NCI-H526 (cell line): ENCODE results near the gene CUX1.

Source experiments
- DNase-seq, 2 experiments: peaks; one replicate each; lab custom pipeline; 2025; lab: John Stamatoyannopoulos, UW

CUX1 gene

GRCh38 chr7:101896316-101896715, 78.9 kb downstream of the CUX1 start:
- DNase-seq = no peak

DNA sequence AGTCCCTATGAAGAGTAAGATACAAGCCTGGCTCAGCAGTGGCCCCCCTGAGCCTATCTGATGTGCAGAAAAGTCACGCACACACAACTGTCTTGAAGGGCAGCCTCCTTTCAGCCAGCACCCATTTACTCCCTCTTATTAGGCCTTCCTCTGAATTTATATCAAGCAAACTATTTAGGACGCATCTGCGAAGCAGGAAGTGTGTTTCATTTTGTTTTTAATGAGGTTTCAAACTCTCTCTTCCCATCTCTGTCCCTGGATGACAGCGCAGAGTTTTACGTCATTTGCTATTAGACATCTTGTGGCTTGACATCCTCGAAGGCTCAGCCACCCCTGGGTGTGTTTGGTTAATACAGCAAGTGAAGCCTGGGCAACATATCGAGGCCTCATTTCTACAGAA, 79.5 kb downstream of the CUX1 start:
- DNase-seq = no peak

DNA sequence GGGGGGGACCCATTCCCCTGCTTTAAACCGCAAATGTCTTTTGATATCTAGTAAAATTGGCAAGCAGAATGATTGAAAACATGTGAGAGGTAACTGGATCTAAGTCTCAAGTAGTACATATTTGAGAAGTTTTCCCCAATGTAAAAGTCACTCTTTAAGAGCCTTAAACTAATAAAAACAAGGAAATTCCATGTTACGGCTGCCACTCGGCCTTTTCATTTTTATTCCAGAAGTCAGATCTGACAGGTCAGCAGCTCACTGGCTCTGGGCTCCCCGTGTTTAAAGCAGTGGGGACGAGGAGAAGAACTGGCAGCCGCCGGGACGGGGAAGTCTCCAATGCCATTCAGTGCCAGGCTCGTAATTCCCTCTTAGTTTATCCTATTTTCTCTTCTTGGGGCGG, 80.7 kb downstream of the CUX1 start:
- no peak for DNase-seq

DNA sequence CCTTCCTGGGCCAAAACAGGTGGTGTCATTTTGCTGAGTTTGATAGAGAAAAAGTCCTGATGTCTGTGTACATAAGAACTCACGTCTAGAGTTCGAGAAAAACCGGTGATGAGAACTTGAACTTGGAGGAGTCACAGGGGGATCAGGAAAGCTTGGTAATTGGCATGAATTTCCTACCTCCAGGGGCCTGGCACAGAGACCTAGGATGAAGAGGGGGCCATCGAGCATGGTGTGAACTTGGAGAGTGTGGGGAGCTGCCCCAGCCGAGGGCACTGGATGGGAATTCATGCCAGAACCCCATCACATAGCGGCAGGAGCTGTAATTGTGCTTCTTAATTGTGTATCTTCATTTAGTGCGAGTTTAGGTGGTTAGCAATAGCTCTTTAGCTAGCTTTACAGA, 82.2 kb downstream of the CUX1 start:
- DNase-seq = no peak

- DNase-seq = no peak
Measured at GRCh38 chr7:101900103-101900502, 82.7 kb downstream of the CUX1 start.

DNA sequence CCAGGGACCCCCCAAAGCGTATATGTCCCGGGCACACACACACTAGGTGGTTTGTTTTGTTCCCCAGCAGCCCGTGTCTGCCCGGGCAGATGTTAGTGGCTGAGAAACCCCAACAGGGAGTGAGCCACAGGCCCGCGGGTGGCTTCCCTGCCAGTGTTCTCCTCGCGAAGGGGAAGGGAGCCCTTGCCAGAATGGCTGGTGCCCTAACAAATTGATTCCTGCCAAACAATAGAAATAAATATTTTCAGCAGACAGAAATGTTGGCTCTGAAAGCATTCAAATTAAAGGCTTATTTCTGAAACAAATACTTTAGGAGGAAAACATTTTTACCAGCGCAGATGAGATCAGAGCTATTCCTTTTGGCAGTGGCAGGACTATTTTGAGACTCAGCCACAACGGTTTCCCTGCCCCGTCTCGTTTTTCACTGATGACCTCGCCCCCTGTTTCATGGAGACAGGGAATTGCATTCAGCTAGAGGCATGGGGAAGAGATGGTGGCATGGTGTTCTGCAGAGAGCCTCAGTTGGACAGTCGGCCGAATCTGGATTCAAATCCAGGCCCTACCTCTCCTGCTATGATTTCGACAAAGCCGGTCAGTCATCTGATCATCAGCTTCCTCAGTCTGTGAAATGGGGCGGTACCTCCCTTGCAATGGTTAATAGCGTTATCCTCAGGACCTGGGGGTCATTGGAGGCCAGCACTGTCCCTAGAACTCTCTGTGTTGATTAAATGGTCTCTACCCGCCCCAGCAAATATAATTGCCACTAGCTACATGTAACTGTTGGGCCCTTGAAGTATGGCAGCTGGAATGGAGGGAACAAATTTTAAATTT, 84.5 kb downstream of the CUX1 start:
- DNase-seq = no peak

- no peak for DNase-seq
Measured at GRCh38 chr7:101902680-101903514, 85.5 kb downstream of the CUX1 start.

- DNase-seq = no peak
Measured at GRCh38 chr7:101903515-101903868, 86.1 kb downstream of the CUX1 start.

GRCh38 chr7:101904019-101904418, 86.6 kb downstream of the CUX1 start:
- no peak for DNase-seq

DNA sequence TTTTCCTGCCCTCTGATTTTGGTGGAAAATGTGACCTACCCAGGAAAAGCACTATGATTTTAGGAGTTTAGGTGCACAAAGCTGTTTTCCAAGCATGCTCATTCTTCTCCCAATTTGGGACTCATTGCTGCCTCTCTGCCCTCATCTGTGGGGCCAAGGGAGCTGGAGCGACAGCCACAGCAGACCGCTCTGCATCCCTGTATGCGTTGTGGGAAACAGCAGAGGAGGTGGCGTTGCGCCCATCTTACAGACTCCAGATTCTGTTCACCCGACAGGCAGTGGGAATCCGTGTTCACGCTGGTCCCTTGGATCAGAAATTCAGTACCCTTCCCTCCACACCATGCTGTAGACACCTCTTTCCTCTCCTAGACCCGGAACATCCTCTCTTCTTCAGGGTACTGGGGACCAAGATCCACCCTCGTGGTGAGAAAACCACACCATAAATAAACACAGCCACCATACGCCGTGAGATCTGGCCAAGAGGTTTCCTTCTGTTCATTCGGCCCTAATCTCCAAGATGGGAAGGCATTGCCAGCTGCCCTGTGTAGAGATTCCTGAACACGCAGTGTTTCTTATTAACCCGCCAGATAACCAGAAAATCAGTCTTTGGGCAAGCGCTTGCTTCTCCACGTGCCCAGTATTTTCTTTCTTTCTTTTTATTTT, 87.9 kb downstream of the CUX1 start:
- DNase-seq = no peak

GRCh38 chr7:101906291-101907240, 89.1 kb downstream of the CUX1 start:
- DNase-seq = no peak

DNA sequence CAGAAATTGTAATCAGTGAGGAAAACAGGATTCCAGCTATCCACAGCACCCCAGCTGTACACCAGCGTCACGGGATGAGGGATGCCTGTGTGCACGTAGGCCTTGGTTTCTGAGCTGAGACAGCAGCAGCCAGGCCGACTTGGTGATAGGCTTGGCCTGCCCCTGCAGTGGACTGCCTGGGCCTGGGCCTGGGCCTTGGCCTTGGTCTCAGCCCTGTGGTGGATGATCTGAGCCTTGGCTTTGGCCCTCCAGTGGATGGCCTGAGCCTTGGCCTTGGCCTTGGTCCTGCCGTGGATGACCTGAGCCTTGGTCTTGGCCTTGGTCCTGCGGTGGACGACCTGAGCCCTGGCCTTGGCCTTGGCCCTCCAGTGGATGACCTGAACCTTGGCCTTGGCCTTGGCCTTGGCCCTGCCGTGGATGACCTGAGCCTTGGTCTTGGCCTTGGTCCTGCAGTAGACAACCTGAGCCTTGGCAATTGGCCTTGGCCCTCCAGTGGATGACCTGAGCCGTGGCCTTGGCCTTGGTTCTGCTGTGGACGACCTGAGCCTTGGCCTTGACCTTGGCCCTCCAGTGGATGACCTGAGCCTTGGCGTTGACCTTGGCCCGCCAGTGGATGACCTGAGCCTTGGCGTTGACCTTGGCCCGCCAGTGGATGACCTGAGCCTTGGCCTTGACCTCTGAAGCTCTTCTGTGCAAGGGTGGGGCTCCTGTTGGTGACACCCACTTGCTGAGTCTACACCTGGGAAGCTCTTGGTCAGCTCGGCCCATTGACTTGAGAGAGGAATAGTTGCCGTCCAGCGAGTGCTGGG, 93.8 kb downstream of the CUX1 start:
- no peak for DNase-seq

GRCh38 chr7:101911800-101912715, 94.6 kb downstream of the CUX1 start:
- DNase-seq = no peak

GRCh38 chr7:101912716-101913110, 95.3 kb downstream of the CUX1 start:
- DNase-seq = no peak

DNA sequence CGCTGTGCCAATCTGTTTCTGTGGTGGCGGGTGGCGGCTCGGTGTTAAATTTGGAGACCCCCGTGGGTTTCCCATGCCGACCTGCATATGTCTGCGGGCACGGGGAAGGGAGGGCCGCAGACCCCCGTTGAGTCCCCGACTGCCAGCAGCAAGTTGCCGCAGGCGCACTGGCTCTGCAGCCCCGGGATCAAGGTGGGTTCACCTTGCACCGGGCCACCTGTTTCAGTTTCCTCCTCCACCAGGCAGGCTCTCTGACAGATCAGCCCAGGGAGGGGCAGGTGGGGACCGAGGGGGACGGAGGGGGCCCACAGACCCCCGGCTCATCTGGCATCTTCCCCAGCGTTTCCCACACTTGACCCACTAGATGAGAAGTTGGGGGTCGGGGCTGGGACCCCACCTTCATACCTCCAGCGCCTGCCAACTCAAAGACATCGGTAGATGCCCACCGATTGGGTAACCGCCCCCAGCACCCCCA, 95.9 kb downstream of the CUX1 start:
- no peak for DNase-seq

DNA sequence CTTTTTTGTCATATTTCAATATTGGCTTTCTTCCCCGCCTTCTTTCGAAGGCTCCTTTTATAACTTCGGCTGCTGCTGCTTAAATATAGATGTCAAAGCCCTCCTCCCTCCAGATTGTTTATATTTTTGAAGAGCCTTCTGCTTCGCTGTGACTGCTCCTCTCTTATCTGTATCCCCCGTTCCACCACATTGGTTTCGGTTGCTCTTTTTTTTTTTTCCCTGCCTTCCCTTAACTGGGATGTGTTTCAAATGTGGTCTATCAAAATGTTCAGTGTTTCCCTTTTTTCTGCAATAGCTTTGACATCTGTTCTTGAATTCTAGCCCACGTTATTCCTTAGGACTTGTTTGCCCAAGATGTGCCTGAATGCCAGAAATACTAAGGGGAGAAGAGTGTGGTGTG, 96.4 kb downstream of the CUX1 start:
- DNase-seq = no peak

GRCh38 chr7:101915000-101915399, 97.6 kb downstream of the CUX1 start:
- no peak for DNase-seq

GRCh38 chr7:101916041-101916800, 98.8 kb downstream of the CUX1 start:
- no peak for DNase-seq

DNA sequence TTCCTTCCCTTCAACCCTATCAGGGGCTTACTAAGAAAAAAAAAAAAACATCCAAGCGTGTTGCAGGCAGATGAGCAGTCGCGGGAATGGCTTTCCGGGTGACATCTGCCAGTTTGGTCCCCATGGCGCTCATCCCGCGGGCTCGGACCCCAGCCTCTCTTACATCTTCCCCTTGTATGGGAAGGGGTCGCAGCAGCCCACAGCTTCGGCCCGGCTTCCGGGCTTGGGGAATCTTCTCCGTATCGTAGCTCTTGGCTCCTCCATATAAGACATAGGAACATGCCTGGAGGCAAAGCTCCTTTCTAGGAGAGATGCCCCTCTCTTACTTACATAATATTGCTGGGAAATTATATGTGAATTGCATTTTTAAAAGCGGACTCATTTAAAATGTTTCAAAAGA, 99.5 kb downstream of the CUX1 start:
- no peak for DNase-seq
